Measurements from ENCODE around the gene TMUB1. TPM values are rescaled to one million over a fixed set of nuclear protein-coding genes. Genes with fewer than 3 reads are reported as not detected.

The TMUB1 gene
- total and polyA plus RNA-seq, 2 donors (not counting 1 experiment from before 2014, with no cell fraction given), result 49.2 to 102 TPM

DNA sequence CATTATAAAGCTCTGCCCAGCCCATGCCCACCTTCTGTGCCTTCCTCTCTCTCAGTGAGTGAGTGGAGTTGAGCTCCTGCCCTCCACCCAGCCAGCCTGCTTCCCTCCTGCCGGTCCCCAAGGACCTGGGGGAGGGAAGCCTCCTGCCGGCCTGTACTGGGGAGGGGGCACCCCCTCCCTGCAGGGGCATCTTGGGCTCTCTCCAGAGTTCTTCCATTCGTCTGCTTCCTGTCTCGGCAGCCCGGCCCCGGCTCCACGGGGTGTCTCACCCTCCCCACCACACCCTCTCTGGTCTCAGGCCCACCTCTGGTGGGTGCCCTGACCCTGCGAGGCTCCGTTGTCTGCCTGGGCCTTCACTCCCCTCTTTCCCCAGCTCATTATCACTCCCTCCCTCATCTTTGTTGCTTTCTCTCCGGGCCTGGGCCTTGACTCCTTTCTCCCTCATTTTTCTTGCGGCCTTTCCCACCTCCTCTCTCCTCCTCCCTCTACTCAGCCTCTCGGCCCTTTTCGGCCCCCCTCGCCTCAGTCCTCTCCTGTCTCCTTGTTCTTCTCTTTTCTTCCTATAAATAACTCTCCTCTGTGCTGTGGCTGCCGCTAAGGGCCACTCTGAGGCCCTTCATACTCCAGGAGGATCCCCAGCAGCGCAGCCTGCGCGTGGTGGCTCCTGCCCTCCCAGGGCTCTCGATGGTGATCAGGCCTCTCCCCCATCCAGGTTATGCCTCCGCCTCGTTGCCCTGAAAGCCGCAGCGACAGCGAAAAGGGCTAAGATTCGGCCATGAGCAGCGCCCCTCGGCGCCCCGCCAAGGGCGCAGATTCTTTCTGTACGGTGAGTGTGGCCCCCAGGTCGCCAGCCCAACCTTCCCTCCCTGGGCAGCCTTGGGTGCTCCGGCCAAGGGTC lies 21.8 kb downstream of the TMUB1 start:
- Mint-ChIP-seq H3K27me3 (no peaks in the 10 kb centered on the region), H3K27ac (no peak overlapping the region), H3K9me3 (ENCODE audit: insufficient read depth) (no peaks in the 10 kb centered on the region), H3K4me1 (peaks cover 36% of the 10 kb centered on the region), H3K4me3 (peak overlapping the region; percentile 57)
- Histone ChIP-seq H3K4me3 (ENCODE audit: control extremely low read depth in 1 of 5, extremely low read depth in 1 of 5, insufficient read depth in 1 of 5, low read depth in 2 of 5, low read length in 4 of 5) (no peak overlapping the region), H3K27me3 (replicated peaks in 1 of 4; ENCODE audit: control extremely low read depth in 1 of 4, control insufficient read depth in 3 of 4, insufficient read depth in 4 of 4, low read length in 3 of 4) (no peaks in the 10 kb centered on the region), H4K20me1 (ENCODE audit: control insufficient read depth, insufficient read depth, low read length, poor library complexity, severe bottlenecking) (peaks cover 32% of the 10 kb centered on the region), H2AFZ (ENCODE audit: insufficient read depth, low read depth, low read length, poor library complexity, severe bottlenecking) (no peak overlapping the region), H3K36me3 (replicated peaks in 1 of 2; ENCODE audit: control extremely low read depth in 1 of 2, control insufficient read depth in 1 of 2, extremely low read depth in 1 of 2, insufficient read depth in 2 of 2, low read length in 1 of 2) (peaks cover 0 to 17% of the 10 kb centered on the region in 2 experiments), H3K4me1 (ENCODE audit: control insufficient read depth in 2 of 2, insufficient read depth in 2 of 2, low read length in 2 of 2) (peaks cover 23 to 40% of the 10 kb centered on the region in 2 donors), H3K79me2 (ENCODE audit: control insufficient read depth, insufficient read depth, low read length) (peaks cover 37% of the 10 kb centered on the region), H3K9me3 (ENCODE audit: control extremely low read depth in 1 of 3, control insufficient read depth in 2 of 3, insufficient read depth in 1 of 3, low read length in 2 of 3) (no peaks in the 10 kb centered on the region), H3K27ac (ENCODE audit: low read length in 2 of 2) (no peak overlapping the region), H3K9ac (ENCODE audit: low read length) (no peak overlapping the region), H3K4me2 (replicated peaks; ENCODE audit: low read depth, low read length, poor library complexity, severe bottlenecking) (peak overlapping the region; percentile 100)
- CTCF ChIA-PET, result interaction anchor here (1.2 to 2.2 kb wide), 3 partner anchors 23 to 51 kb away, joined by 3 to 4 read pairs (median 4); no protein-coding TSS in a partner anchor
- ATAC-seq (ENCODE audit: low read depth) (no peak), DNase-seq (no peak)
- POLR2A ChIA-PET, result interaction anchor here (0.7 kb wide), 1 partner anchor 105 kb away, joined by 3 read pairs; no protein-coding TSS in a partner anchor
- WGBS (ENCODE audit: insufficient coverage), result 89% methylated on average over 31 of the region's 33 CpGs
- intact Hi-C loops (cut with micrococcal nuclease), result no loop called here
- TF ChIP-seq CTCF (IDR thresholded peaks at IDR 0.05) (no peak), EZH2 (IDR thresholded peaks at IDR 0.05; ENCODE audit: borderline replicate concordance, insufficient read depth, low read depth, low read length, poor library complexity, severe bottlenecking) (no peak)

Data from B cell (primary cell).